ENCODE measurements around the gene ATP10A.
"Not testable (repeated sequence)": the region's sequence is repeated elsewhere in the genome, so short reads cannot be mapped to it uniquely, and the experiment has no call there.

Gene ATP10A

DNA sequence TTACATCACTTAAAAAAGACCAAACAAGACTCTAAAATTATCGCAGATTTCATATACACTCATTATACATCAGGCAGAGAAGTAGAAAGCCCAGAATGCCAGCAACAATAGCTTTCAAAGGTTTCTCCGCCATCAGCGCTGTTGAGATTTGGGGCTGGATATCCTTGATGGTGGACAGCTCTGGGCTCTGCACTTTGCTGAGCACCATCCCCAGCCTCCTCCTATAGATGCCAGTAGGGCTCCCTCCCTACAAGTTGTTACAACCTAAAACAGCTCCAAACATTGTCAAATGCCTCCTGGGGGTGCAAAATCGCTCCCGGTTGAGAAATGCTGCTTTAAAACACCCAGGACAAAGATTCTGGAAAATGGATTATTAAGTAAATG lies 73.5 kb downstream of the ATP10A start:
- no peak for DNase-seq

DNA sequence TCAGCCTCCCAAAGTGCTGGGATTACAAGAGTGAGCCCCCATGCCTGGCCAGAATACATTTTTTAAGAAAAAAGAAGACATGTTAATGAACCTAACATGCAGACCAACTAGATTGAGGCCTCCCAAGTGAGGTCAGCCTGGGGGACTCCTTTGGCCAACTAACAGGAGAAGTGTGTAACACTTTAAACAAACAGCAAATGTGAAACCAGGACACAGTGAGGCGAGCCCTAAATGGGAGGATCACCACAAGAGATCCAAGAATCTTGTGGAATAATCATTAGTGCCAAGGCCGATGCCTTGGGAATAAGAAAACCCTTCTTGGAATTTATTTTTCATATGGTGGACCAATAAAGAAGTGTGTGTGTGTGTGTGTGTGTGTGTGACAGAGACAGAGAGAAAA lies 73.9 kb downstream of the ATP10A start:
- no peak for DNase-seq

DNA sequence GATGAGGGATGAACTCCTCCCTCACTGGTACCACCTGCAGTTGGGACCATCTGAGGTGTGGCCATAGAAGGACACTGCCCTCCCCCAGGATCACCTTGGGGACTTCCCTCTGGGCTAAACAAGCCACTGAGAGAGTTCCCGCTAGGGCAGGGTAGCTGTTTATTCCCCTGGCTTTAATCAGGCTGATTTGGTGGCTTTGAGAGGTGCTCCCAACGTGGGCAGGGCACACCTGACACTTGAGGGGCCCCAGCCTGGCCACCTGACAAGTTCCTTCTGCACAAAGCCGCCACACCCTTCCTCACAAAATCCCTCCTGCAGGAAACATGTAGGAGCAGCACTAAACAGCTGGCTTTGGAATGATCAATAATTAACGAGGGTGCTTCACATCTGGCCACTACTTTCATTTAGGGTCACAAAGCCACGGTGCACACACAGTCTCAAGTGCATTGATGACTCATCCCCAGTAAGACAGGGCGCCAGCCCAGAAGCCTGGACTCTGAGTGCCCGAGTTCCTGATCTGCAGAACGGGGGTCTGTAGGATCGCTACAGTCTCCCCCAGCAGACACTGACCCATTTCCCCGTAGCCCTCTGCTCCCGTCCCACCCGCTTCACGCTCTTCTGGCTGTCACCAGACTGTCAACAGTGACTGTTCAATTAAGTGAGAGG lies 75.1 kb downstream of the ATP10A start:
- no peak for DNase-seq

DNA sequence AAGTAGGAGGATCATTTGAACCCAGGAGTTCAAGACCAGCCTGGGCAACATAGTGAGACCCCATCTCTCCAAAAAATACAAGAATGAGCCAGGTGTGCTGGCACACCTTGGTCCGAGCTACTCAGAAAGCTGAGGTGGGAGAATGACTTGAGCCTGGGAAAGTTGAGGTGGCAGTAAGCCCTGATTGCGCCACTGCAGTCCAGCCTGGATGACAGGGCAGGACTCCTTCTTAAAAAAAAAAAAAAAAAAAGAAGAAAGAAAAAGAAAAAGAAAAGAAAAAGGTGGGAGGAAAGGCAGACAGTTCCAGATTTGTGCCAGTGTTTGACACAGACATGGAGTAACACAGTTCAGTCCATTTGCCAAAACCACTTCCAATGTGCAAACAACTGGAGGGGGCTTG lies 75.7 kb downstream of the ATP10A start:
- DNase-seq, result no peak

DNA sequence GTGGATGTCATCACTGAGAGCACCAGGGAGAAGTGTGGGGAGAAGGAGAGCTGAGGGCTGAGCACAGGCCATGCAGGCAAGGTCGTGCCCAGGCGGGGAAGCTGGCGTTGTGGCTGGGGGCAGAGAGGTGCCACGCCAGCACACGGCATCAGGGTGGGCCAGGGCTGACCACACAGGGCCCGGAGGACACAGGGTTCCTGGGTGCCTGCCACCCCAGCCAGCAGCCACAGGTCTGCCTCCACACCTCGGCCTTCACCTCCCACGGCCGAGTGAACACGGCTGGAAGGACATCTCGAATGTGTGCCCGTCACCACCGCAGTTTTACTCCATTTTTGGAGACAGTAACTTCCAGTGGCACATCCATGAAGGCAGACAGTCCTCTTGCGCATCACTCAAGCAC lies 77.1 kb downstream of the ATP10A start:
- DNase-seq, result no peak

DNA sequence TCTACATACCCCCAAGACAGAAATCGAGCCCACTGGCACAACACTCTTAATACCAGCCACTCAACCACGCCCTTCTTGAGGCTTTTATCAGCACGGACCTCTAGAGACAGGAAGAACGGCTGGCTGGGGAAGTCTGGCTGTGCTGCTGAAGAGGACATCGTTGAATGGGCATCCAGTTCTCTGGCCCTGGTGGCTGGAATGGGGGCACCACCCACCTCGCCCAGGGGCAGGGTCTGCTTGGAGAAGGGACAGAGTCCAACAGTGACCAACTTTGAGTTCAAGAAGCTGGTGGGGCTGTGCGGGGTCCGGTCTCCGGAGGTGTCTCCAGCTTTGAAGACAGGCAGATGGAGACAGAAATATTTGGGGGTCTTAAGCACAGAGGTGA lies 77.5 kb downstream of the ATP10A start:
- DNase-seq, result no peak

DNA sequence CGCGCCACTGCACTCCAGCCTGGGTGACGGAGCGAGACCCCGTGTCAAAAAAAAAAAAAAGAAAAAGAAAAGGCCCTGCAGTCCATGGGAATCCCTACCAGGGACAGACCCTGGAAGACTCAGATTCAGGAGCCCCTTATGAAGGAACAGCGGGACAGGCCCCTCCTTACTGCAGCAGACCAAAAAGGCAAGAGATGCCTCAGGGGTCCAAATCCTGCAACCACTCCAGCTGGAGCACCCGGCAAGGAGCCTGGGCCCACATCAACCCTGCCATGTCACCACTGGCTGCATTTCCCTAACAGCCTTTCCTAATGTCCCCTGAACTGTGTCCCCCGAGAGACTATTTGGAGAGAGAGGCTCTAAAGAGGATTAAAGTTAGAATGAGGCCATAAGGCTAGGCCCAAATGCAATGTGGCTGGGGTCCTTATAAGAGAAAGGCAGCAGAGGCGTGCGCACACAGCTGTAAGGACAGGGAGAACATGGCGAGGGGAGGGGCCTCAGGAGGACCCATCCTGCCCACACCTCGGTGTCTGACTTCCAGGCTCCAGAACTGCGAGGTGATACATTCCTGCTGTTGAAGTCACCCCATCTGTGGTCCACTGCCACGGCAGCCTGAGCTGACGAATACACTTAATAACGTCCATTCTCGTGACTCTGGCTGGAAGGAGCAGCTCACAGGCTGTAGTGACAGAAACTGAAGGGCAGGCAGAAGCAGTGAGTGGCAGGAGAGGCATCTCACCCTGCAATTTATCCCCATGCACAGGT lies 78.1 kb downstream of the ATP10A start:
- no peak for DNase-seq

DNA sequence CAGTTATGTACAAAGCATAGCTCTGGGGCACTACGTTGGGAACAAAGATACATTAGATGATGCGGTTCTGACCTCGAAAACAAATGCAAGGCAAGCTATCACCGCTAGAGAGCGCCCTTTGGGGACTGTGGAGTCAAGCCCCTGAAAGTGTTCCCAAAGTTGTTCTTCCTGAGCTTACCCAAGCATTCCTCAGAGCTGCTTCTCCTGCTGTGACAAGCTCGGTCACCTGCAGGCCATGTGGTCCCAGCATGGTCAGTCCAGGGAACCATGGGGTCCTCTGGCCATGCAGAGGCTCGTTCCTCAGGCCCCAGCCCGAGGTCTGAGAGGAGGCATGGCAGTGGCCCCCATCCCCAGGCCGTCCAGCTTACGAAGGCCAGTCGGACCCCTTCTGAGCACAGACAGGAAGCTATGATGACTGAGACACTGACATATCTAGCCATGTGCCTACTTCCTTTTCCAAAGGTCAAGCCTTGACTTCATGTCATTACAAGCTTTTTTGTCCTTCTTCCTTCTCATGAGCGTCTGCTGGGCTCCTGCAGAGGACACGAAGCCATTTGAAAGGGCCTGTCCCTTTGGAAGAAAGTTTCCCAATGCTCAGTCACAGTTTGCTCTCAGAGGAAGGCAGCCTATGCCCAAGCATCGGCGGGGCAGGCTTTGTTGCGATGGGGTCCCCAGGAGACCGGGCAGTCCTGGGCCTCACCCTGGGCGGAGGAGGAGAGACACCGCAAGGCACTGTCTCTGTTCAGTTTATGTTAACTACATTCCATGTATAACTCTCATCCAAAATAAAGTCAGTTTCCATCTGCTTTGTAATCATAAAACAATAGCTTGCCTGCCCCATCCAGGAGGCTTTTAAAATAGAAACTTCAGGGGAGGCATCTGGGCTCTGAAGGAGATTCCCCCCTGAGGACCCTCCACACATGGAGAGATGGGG lies 79.3 kb downstream of the ATP10A start:
- DNase-seq, result peak; percentile 74

DNA sequence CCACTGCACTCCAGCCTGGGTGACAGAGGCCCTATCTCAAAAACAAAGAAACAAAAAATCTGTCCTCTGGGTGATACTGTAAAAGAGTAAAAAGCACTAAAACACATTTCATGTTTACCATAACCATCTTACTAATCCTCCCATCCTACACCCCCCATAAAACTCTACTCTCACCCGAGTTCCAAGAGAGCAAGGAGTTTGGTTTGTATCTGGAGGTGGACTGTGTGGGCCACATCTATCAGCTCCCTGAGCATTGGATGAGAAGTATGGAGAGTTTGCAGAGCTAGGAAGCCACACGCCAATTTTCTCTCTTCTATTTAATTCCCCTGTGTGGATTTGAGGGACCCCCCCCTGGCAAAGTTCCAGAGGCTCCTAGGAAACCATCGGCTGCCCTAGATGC lies 80.0 kb downstream of the ATP10A start:
- no peak for DNase-seq

DNA sequence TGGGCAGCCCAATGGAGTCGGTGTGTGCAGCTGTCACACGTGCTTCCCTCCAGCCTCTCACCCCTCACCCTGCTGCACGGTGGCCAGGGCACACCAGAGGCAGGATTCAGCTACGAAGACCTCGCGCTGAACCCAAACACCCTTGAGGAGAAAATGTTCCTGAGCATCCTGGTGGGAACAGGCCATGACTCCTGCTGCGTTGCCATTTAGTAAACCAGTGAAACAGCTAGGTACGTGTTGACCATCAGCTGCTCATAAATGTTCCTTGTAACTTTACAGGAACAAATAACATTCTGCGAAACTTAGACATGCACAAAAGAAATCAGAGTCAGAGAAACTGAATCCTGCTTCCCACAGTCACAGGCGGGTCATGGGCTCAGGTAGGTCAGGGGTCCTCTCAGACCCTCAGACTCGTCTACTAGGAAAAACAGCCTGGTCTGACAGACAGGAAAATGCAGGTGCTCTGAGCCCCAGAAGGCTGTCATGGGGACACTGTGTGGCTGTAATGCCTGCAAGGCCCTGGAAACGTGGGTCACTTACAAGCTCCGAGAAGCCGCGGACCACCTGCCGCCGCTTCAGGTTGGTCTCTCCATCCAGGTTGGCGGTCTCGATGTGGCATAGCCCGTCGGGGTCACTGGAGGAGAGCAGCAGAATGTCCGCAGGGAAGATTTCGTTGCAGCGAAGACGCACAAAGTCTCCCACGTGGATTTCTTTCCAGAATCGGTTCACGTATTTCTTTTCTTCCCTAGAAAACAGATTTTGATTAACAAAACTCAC lies 82.5 kb downstream of the ATP10A start:
- DNase-seq, result no peak

DNA sequence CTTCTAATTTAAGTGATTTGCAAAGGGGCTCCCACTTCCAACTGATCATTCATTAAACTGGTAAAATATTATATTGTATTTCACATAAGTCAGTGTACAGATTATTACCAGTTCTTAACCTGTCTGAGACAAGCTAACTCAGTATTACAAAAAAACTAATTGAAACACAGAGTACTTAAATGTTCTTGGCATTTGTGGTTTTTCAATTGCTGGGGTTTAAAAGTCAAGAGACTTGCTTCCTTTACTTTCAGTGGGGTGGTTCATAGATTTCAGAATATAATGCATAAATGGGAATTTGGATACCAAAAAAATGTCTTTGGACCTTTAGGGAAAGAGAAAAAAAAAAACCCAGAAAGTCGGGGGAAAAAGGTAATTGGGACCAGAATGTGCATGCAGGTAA lies 85.0 kb downstream of the ATP10A start:
- no peak for DNase-seq

DNA sequence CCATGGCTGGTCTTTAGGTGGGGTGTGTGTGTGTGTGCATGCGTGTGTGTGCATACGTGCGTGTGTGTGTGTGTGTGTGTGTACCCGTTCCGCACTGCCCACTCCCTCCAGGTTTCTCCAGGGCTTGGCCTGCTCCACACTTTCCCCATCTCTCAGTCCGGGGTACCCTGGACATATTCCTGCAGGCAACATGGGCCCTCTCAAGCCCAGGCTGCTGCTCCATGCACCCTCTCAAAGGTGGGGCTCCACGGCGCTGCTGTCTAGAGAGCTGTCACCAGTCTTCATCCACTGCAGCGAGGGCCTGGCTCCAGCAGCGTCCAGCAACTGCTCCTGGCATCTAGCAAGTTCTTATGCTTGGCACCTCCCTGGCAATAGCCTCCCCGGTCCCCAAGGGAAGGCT lies 86.1 kb downstream of the ATP10A start:
- DNase-seq, result no peak

DNA sequence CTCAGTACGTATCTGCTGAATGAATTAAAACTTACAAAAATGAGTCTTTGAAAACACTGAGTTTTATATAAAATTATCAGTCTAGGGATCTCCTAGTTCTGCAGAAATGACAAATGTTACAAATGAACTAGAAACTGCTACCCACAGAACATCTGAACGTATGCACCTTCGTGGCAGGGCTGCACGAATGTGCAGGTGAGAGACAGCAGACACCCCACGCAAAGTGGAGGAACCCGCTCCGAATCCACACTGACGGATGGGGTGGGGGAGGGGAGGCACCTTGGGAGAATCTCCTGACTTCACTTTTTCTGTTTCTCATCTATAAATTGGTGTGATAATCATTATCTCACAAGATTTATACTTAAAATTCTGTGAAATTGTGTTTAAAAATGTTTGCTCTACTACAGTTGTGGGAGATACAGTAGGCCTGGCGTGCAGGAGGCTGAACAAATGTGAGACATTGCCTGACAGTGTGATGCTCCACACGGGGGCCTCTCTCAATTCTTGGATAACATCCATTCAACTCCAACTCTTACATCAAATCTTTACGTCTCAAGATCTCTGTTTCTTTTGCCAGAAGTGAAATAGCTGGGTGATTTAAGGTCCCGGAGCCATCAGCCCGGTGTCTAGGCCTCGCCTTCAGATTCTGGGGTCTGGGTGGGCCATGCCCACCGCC lies 86.9 kb downstream of the ATP10A start:
- DNase-seq, result no peak

DNA sequence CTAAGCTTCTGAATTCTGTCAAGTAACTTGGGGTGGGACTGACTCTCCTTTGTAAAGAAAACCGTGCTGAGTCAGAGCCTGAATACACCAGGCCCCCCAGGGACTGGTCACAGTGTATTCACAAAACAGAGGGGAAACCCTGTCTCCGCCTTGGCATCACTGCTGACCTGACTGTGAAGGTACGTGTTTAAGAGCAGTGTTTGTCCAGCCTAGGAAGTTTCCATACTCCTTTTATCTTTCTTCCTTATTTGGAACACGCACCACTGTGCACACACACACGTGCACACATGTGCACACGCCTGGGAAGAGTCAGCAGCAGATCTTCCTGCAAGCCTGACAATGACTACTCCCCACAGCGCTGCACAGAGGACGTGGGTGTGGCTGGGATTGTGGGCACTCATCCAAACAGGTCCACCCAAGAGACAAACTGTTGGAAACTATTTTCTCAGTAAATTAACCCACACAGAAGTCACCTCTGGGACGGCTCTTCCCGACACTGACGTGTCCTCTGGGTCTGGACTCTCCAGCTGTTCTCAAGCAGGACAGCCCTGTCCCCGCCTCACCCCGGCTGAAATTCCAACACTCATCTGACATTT lies 87.7 kb downstream of the ATP10A start:
- DNase-seq, result no peak

DNA sequence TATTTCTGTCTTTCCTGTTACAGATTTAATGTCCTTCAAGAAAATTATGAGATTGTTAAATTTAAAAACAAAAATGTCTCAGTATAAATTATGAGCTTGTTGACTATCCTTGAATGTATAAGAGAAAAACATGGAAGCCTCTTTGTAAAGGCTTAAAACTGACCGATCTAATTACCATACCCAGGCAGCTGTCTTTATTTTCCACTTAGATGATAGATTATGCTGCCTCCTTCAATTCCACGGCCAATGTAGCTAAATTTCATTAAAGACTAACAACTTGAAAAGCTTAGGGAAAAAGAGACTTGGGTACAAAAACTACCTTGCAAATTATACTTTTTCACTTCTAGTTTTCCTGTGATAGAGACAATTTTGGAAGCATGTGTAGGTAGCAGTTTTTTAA lies 88.3 kb downstream of the ATP10A start:
- DNase-seq, result no peak

DNA sequence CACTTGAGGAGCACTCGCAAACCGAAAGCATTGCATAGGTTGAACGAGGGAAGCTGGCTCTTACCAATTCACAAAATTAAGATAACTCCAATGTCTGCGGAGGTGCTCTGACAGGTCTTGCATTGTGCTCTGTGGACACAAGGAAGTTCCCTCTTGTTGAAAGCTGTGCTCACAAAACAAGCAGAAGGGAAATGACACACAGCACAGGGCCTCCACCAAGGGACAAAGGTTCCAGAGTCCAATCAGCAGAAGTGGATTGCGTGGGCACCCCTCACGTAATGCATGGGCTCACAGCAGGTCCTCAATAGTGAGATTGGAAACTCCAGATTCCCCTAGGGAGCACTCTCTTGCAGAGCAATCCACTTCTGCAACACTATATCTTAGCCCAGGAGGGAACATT lies 89.9 kb downstream of the ATP10A start:
- no peak for DNase-seq

DNA sequence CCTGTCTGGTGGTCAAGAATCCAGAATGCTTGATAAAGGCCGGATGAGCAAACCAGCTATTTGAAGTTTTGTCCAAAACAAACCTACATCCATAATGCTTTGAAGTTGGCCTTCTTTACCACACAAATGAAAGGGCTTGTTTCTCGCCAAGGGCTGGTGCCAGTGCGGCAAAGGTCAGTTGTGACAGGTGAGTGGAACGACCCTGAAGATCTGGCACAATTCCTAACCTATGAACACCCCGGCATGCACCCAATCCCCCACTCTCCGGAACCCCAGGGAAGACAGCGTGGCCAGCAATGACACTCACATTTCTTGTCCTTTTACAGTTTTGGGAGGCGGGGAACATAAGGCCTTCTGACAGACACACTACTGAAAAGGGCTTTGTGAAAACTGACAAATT lies 90.6 kb downstream of the ATP10A start:
- no peak for DNase-seq

DNA sequence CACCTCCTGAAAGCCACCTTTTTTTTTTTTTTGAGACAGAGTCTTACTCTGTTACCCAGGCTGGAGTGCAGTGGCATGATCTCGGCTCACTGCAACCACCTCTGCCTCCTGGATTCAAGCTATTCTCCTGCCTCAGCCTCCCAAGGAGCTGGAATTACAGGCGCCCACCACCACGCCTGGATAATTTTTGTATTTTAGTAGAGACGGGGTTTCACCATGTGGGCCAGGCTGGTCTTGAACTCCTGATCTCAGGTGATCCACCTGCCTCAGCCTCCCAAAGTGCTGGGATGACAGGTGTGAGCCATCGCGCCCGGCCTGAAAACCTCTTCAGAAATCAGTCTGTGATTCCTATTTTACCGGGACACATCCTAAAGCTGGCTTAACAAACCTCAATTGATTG lies 91.4 kb downstream of the ATP10A start:
- not testable (repeated sequence) for DNase-seq

DNA sequence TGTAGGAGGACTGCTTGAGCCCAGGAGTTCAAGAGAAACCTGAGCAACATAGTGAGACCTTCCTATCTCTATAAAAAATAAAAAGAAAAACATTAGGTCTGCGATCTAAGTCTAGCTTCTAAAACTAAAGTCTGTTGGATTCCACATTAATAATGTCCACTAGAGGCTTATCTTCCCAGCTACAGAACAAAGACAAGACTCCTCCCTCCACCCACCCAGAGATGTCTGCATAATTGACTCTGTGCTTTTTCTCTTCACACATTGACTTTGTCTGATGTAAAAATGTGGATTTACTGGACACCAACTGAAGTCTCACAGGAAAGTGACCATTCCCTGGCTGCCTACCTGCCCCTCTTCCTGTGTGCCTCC lies 91.8 kb downstream of the ATP10A start:
- DNase-seq, result no peak

DNA sequence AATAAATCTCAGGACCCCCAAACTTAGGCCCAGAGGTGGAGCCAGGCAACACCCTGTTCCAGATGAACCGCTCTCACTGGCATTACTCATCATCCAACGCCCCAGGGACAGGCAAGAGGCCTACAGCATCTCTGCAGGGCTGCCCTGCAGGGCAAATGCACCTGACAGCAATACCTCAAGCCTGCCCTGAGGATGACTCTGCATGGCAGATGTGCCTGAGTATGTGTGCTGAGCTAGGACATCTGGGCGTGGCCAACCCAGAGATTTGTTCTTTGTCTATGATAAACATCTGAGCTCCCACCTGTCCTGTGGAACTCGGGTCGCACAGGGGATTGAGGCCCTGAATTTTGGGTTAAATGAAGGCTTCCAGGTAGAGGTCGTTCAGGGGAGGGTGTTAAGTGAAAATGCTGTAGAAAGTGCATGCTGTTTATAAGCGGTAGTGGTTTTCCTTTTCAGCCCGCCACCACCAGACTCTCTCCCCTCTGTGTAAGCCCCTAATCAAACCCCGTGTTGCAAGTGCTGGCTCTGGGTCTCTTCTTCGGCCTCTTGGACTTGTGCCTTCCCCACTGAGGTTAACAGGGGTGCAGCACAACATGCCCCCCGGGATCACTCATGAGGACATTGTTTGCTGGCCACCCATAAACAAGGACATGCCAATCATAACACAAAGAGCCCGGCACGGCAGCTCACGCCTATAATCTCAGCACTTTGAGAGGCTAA lies 92.3 kb downstream of the ATP10A start:
- no peak for DNase-seq

DNA sequence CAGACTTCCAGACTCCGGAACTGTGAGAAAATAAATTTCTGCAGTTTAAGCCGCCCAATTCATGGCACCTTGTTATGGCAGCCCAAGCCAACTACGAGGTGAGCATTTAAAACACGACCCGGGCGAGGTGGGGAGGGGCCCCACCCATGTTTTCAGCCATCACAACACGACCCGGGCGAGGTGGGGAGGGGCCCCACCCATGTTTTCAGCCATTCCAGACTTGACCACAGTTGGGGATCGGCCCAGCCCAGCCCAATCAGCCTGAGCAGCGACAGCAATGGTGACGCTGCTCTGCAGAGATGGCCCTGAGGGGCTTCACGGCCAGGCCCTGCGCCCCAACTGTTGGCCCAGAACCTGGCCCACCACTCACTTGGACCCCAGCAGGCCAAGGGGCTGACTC lies 93.1 kb downstream of the ATP10A start:
- no peak for DNase-seq
